ENCODE data around the gene TTC19. TPM values are rescaled to one million over a fixed set of nuclear protein-coding genes. Genes with fewer than 3 reads are reported as not detected.

The TTC19 gene
- total RNA-seq, 4 donors from 2014 or later: 103 to 160 (median 134) TPM

DNA sequence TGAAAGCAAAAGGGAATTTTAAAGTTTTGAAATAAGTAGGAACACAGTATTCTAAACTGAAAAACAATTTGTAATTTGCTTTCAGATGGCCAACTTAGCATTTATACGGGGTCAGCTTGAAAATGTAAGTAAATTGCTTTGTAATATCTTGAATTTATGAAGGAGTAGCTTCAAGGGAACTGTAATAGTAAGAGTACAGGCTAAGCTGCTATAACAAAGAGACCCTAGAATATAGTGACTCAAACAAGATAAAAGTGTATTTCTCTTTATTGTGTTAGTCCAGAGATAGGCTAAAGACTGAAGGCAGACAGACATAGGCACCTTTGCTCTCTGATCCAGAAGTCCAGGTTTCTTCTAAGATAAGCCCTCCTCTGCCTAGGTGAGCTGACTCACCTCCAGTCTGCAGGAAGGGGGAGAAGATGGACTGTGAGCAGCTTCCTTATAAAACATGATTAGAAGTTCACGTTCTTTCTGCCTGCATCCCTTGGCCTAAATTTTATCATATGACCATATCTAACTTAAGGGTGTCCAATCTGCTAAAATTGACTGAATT, 3.2 kb downstream of the TTC19 start:
- Histone ChIP-seq H3K27ac (no peak overlapping the region), H3K9me3 (no peaks in the 10 kb centered on the region), H3K36me3 (peaks cover 52 to 54% of the 10 kb centered on the region in 2 donors), H3K4me1 (peaks cover 15 to 16% of the 10 kb centered on the region in 2 donors), H3K27me3 (no peaks in the 10 kb centered on the region), H3K4me3 (replicated peaks in 1 of 3) (no peak overlapping the region)
- no peak for DNase-seq
- WGBS, 2 donors: 93 to 98% methylated on average over 2 of the region's 2 CpGs
- TF ChIP-seq POLR2A (IDR thresholded peaks at IDR 0.05): no peak
- TF ChIP-seq, protein P1, sequence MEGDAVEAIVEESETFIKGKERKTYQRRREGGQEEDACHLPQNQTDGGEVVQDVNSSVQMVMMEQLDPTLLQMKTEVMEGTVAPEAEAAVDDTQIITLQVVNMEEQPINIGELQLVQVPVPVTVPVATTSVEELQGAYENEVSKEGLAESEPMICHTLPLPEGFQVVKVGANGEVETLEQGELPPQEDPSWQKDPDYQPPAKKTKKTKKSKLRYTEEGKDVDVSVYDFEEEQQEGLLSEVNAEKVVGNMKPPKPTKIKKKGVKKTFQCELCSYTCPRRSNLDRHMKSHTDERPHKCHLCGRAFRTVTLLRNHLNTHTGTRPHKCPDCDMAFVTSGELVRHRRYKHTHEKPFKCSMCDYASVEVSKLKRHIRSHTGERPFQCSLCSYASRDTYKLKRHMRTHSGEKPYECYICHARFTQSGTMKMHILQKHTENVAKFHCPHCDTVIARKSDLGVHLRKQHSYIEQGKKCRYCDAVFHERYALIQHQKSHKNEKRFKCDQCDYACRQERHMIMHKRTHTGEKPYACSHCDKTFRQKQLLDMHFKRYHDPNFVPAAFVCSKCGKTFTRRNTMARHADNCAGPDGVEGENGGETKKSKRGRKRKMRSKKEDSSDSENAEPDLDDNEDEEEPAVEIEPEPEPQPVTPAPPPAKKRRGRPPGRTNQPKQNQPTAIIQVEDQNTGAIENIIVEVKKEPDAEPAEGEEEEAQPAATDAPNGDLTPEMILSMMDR (IDR thresholded peaks at IDR 0.05): no peak
- intact Hi-C loops (cut with DNase I): no loop called here

DNA sequence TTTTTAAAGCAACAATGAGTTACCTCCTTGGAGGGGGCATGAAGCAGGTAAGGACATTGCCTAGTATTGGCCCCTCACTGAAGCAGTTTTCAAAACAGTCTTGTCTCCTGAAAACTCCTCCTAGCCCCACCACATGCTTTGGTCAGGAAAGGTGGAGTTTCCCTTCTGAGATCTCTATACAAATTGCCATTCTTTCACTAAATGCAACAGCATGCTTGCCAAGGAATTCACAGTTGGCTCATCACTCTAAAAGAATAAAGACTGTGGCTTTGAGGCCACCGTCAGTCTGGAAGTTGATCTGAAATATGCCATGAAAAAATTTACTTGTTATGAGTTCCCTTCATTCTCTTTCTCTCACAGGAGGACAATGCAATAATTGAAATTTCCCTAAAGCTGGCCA, 4.2 kb downstream of the TTC19 start:
- H3K36me3 ChIP-seq: peaks cover 63% of the 10 kb centered on the region in 2 donors

DNA sequence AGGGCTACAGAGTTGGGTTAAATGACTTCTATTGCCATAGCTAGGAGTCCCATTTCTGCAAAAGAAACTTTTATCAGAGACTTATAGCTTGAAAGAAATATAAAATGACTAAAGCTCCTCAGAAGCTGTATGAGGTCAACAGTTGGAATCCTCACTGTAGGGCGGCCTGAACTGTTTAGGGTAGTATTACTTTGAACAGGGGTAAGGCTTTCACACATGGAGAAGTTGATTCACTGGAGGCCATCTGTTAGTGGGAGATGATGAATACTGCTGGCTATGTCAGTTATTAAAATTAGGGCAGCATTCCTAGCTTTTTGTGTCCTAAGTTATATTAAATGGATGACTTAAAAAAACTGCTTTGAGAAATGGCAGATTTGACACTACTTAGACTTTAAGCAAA, 6.0 kb downstream of the TTC19 start:
- TF ChIP-seq POLR2A (IDR thresholded peaks at IDR 0.05): no peak
- TF ChIP-seq, protein P1 (IDR thresholded peaks at IDR 0.05): no peak
- Histone ChIP-seq H3K36me3 (peaks cover 69 to 71% of the 10 kb centered on the region in 2 donors), H3K9me3 (no peaks in the 10 kb centered on the region), H3K4me3 (replicated peaks in 1 of 3) (no peak overlapping the region), H3K4me1 (peaks cover 11 to 12% of the 10 kb centered on the region in 2 donors), H3K27me3 (no peaks in the 10 kb centered on the region), H3K27ac (no peak overlapping the region)
- WGBS, 2 donors: 96 to 100% methylated on average over 1 of the region's 1 CpG
- intact Hi-C loops (cut with DNase I): no loop called here
- no peak for DNase-seq

More for the DNA sequence above, 4.2 kb downstream of the TTC19 start:
- Histone ChIP-seq H3K27ac (peak overlapping the region in 2 of 3 donors; percentile 12 to 21), H3K27me3 (no peaks in the 10 kb centered on the region), H3K4me1 (peaks cover 12 to 15% of the 10 kb centered on the region in 2 donors), H3K4me3 (replicated peaks in 1 of 3) (no peak overlapping the region), H3K9me3 (no peaks in the 10 kb centered on the region)
- DNase-seq: no peak
- TF ChIP-seq, protein P1 (IDR thresholded peaks at IDR 0.05): no peak
- no peak for TF ChIP-seq POLR2A (IDR thresholded peaks at IDR 0.05)
- intact Hi-C loops (cut with DNase I): no loop called here
- 67 to 93% methylated on average over 1 of the region's 1 CpG for WGBS, 2 donors

DNA sequence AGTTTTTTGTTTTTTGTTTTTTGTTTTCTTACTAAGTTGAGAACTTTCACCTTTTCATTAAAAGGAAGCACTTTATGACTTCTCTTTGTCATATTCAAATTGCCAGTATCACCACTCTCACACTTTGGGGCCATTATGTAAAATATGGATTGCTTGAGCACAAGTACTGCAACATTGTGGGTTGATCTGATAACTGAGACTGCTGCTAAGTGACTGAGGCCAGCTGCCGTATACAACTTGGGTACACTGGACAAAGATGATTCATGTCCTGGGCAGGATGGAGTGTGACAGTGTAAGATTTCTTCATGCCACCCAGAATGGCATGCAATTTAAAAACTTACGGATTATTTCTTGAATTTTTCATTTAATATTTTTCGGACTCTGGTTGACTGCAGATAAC, 7.8 kb downstream of the TTC19 start:
- WGBS, 2 donors: 97% methylated on average over 3 of the region's 3 CpGs
- H3K27ac ChIP-seq: no peak overlapping the region
- intact Hi-C loops (cut with DNase I): no loop called here
- no peak overlapping the region for H3K4me3 ChIP-seq (replicated peaks in 1 of 3)
- no peak for DNase-seq
- H3K4me1 ChIP-seq: no peaks in the 10 kb centered on the region
- TF ChIP-seq, protein P1 (IDR thresholded peaks at IDR 0.05): no peak
- TF ChIP-seq POLR2A (IDR thresholded peaks at IDR 0.05): no peak
- no peaks in the 10 kb centered on the region for H3K9me3 ChIP-seq
- H3K36me3 ChIP-seq: peaks cover 60 to 65% of the 10 kb centered on the region in 2 donors
- no peaks in the 10 kb centered on the region for H3K27me3 ChIP-seq

DNA sequence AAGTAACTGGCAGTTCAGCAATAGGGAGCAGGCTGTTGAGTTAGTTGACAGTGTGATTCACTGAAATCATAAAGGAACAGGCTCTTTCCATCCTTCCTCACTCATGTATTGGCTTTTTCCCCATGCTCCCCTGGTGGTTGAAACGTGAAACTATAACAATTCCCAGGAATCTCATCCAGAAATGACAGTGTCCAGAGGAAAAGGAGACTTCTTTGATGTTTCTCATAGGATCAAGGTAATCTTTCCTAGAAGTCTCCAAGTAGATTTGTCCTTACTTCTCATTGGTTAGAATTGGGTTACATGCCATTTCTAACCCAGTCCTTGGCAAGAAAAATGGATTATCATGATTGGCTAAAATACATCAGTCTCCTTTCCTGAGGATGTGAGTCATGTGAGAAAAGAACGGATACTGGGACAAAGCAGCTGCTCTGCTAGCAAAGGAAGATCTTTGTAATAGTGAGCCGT, 14.4 kb downstream of the TTC19 start:
- TF ChIP-seq, protein P1 (IDR thresholded peaks at IDR 0.05): peak in 5 of 6 experiments; percentile 30 to 44 (median 36)
- TF ChIP-seq POLR2A (IDR thresholded peaks at IDR 0.05): no peak

More for the DNA sequence above, 14.4 kb downstream of the TTC19 start:
- Histone ChIP-seq H3K36me3 (peaks cover 7 to 9% of the 10 kb centered on the region in 2 donors), H3K27me3 (no peaks in the 10 kb centered on the region), H3K9me3 (no peaks in the 10 kb centered on the region), H3K4me1 (no peaks in the 10 kb centered on the region), H3K27ac (no peak overlapping the region), H3K4me3 (replicated peaks in 1 of 3) (no peak overlapping the region)
- intact Hi-C loops (cut with DNase I): no loop called here
- 53 to 59% methylated on average over 3 of the region's 3 CpGs for whole genome bisulfite sequencing, 2 donors
- no peak for DNase-seq
